Astrocyte (in vitro differentiated cells and primary cell): ENCODE data around the gene ADORA1.

ENCODE experiments used
- CTCF ChIP-seq: IDR thresholded peaks from 2 replicates; pipeline ENCODE4 v1.5.1; 2011; ENCODE audit warnings: low read depth, mild to moderate bottlenecking, inconsistent platforms, low read length, moderate library complexity; ENCODE audit not compliant: insufficient read depth
- EZH2 ChIP-seq: IDR thresholded peaks from 2 replicates; pipeline ENCODE4 v1.6.1; 2012; ENCODE audit warnings: mild to moderate bottlenecking, low read length, inconsistent platforms; ENCODE audit not compliant: insufficient read depth

- TF ChIP-seq EZH2 (no peak), CTCF (no peak)
These were observed 8.2 kb downstream of the ADORA1 start for GRCh38 chr1:203135636-203136305.
